ENCODE data around the gene DTNBP1.

DTNBP1 gene

DNA sequence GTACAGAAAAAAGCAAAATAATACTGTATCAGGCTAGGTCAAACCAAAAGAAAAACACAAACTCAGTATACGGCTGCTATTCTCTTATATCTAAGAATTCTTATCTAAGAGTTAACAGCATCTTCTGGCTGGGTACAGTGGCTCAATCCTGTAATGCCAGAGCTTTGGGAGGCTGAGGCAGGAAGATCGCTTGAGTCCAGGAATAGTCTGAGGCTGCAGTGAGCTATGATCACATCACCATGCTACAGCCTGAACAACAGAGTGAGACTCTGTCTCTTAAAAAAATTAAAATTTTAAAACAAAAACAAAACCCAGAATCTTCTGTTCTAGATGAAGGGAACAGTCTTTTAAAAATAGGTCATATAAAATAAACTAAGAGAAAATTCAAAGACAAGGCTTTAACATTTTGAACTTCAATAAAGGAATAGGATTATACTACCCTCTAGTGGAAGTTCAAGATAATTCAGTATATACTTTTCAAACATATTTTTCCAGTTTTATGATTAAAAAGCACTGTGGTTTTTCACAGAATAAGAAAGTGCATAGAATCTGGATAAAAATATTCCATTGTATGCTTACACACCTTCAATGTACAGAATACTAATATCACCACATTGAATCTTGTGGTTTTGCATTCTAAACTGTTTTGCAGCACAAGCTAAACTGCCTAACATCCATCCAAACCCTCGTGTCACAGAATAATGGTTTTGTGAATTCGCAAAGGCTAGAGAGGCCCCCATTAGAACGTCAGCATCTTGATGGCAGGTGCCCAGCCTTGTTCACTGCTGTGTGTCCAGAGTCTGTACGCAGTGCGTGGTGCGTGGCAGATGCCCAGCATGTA is 39.3 kb downstream of the DTNBP1 start:
- no peak for DNase-seq (ENCODE audit: low read depth)

DNA sequence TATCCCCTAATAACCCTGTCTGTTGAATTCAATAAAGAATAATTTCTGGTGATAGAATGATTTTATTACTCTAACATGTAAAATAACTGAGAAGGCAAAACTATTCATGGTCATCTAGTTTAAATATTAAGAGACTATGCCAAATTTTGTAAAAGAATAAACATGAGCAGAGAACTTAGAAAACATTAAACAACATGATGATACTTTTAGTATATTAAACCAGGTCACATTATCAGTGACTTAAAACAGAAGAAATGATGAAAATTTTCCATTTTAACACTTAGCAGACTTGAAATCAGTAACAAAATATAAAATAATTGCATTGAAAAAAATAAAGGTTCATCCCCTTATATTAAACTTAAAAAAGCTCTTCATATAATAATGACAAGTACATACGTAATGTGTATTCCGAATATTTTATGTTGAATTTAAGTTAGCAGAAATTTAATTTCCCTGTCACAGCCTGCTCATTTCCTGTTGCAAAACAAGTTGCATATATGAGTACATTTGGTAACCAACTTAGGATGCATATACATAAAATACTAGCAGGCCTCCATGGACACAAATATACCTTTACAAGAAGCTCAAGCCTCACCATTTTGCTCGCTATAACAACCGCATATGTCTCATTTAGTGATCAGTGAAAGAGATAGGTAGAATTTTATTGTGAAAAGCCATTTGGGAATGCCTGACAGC is 40.6 kb downstream of the DTNBP1 start:
- DNase-seq (ENCODE audit: low read depth): no peak

DNA sequence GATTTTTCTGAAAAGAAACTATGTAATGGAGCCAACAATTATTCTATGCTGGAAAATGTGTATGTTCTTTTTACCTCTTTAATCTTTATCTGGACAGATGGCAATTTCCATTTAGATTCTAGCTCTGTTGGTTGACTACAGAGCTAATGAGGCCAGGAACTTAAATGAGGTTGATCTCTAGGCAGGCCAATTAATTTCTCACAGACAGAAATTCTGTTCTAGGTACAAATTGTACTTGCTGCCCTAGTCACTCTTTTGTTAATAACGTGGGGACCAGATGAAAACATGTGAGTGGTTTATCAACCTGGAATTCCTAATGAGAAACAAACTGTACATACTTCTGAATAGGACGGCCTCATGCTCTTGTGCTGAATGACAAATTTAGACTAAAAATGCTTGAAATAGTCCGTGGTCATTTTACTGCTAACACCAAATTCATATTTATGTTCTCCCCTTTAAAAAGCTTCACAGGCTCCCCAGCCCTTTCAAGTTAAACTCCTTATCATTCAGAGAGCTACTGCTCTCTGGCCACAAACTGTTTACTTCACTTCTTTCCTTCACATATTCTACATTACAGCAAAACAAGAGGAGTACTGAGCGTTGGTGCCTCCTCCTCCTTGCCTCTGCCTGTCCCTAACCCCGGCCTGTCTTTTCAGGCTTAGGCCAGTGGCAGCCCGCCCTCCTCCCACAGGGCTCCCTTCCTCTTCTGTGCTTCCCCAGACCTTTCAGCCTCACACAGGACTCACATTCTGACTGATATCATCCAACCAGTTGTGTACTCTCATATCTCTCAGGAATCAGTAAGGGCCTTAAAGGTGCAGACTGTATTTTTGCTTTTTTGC is 41.4 kb downstream of the DTNBP1 start:
- peak; percentile 14 for DNase-seq (ENCODE audit: low read depth)

DNA sequence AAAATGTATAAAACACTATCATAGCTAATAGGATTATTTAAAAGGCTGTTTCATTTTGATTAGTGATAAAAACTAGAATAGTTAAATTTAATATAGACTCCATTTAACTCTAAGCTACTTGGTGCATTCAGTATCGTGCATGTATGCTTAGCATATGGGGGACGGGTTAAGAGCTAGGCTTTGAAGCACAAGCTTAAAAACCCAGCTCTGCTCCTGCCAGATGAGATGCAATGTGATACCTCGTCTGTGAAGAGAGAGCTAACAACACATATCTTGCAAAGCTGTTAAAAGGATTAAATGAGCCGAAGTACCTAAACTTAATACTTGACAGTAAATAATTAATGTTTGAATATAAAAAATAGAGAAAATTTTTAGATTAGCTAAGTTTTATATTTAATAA is 42.2 kb downstream of the DTNBP1 start:
- no peak for DNase-seq (ENCODE audit: low read depth)

DNA sequence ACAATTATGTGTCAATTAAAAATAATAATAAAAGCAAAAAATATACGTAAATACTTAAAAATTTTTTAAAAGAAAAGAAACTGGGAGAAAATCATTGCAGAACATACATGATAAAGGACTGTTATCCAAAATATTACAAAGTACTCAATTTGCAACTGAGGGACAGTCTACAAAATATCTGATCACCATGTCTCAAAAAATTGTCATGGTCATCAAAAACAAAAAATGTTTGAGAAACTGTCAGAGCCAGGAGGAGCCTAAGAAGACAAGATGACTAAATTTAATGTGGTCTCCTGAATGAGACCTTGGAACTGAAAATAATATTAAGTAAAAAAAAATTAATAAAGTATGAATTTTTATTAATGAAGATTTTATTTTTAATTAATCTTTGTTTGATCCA is 43.5 kb downstream of the DTNBP1 start:
- no peak for DNase-seq (ENCODE audit: low read depth)

DNA sequence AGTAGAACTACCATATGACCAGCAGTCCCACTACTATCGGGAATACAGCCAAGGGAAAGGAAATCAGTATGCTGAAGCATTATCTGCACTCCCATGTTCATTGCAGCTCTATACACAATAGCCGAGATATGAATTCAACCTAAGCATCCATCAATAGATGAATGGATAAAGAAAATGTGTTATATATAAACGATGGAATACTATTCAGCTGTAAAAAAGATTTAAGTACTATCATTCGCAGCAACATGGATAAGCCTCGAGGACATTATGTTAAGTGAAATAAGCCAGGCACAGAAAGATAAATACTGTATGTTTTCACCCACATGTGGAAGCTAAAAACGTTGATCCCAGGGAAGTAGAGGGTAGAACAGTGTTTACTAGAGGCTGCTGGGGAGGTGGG is 44.1 kb downstream of the DTNBP1 start:
- DNase-seq (ENCODE audit: low read depth): no peak

DNA sequence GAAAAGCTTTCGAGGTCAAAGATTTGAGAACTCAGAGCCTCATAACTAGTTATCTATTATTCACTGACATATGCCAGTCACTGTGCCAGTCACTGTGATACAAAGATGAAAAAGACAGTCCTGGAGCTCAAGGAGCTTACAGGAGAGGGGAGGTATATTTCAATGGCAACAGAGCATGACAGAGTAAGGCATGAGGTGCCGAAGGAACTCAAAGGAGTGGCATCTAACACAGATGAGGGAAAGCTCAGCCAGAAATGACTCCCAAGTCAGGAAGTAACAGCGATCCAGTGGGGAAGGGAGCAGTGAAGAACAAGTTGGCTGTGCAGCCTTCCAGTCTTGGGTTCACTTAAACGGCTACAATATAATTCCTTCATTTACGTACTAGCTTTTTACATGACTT is 46.6 kb downstream of the DTNBP1 start:
- DNase-seq (ENCODE audit: low read depth): no peak

DNA sequence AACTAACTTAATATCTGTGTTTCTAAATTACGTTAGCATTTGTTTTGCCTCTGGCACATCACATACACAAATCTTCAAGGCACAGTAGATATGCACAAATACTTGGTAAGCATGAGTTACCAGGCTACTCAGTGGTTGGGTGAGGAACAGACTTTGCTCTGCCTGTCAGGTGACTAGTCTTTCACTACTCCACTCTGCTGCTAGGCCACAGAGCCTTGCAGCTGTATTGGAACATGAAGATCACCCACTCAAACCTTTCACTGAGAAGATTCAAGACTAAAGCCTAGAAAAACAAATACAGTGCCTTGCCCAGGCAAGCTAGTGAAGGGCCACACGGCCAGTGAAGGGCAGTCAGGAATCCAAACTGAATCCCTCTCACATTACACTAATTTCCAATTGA is 47.0 kb downstream of the DTNBP1 start:
- no peak for DNase-seq (ENCODE audit: low read depth)

DNA sequence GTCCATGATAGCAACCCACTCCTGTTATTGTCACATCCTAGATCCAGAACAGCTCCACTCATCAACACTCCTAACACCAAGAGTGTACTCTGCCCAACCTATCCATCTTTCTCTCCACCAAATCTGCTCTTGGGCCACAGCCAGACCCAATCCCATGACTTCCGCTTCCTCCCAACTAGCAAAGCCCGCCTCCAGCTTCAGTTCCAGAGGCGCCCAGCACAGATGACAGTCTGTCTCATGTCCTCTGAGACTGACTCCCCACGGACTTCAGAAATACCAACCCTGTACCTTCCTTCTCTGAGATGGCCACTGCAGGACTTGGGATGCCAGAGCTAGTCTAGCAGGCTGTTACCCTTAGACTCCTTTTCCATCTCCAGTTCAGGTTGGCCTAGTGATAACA is 48.6 kb downstream of the DTNBP1 start:
- DNase-seq (ENCODE audit: low read depth): no peak

DNA sequence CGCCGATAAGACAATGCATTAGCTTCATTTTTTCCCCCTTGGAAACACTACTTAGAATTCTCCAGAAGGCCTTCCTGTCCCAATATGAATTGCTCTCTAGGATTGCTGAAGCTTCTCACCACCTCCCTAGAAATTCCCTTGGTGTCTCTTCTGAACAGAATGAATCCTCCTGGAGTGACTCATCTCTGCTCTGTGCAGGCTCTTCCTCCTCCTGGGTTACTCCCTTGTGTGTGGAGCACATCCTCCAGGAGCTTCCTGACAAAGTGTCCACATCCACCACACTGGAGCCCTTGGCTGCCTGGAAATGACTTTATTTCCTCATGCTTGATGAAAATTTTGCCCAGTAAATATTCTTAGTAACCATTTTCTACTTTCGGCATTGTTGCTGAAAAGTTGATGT is 54.4 kb downstream of the DTNBP1 start:
- no peak for DNase-seq (ENCODE audit: low read depth)

DNA sequence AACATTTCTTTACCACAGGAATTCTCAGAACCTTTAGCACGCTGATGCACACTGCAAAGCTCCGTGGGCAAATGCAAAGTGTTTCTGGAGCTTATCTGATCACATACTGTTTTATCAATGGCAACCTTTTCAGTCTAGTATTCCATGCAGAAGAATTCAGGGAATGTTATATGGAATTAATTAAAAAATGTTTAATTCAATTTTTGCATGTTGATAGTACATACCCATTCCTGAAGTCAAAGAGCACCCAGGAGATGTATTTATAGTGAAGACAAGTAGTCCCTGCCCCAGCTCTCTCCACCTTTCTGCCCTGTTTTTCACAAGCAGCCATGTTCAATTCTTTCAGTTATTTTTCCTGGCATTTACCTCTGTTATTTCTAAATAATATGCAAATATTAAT is 55.2 kb downstream of the DTNBP1 start:
- no peak for DNase-seq (ENCODE audit: low read depth)

DNA sequence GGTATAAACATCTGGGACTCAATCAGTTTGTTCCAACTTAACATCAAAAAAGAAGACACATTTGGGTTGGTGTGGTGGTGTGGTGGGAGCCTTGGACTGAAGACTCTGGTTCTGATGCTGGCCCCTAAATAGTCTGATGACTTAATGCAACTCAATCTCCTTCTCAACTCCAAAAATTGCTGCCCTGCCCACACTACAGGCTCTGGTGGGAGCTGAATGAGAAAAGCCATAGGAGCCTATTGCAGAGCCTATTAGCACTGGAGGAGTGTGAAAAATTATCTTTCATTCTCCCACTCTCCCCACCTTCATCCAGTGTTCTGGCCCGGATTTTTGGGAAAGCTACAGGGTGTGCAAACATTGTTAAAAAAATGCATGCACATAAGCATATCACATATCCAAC is 56.5 kb downstream of the DTNBP1 start:
- DNase-seq (ENCODE audit: low read depth): no peak

DNA sequence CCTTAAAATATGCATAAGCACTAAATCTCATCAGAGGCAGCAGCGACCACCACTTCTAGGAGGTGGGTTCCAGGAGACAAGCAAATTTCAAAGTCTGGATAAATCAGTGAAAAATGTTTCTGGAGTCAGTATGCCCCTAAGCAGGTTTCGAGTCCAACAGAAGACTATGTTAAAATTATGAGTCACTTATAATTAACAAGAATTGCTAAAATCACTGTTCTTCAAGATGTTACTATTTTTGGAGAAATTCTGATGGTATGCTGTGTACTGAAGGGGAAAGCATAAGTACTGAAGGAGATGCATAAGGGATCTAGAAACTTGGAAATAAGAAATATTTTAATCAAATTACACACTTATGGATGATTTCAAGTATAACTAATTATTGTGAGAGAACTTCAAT is 58.0 kb downstream of the DTNBP1 start:
- DNase-seq (ENCODE audit: low read depth): no peak

DNA sequence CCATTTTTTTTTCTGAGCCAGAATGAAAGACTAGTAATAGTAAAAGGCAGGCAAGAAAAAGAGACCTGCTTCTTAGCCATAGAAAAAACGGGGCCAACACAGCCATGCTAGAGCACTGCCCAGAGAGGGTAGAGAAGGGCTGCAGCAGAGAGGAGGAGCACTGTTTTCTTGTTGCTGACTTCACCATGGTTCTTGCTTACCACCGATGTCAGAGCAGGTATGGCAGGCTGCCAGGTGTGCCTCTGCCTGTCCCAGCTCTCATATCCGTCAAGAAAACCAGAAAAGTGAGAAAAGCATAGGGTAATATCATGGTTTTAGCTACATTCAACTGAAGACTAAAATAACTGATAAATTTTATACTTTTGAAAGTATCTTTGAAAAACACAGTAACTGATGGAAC is 60.7 kb downstream of the DTNBP1 start:
- DNase-seq (ENCODE audit: low read depth): no peak

DNA sequence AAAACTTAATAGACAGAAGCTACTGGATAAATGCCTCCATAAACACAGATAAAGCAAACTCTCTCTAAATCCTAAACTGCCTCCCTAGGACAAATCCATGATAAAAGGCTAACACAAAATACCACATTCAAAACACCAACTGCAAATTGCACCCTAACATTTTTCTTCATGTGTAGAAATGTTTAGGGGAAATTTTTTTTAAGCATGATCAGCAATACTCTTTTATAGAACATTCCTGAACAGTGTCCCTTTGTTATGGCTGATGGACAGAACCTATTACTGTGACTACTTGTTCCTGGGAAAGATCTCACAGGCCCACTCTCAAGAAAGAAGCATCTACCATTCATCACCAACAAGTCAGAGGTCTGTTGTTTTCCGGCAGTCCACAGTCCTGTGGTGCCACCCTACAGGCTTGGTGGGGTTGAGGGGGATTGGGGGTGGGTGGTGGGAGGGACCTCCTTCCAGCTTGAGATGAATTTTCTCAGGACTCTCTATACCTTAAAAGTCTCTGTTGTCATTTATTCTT is 64.5 kb downstream of the DTNBP1 start:
- DNase-seq (ENCODE audit: low read depth): no peak

DNA sequence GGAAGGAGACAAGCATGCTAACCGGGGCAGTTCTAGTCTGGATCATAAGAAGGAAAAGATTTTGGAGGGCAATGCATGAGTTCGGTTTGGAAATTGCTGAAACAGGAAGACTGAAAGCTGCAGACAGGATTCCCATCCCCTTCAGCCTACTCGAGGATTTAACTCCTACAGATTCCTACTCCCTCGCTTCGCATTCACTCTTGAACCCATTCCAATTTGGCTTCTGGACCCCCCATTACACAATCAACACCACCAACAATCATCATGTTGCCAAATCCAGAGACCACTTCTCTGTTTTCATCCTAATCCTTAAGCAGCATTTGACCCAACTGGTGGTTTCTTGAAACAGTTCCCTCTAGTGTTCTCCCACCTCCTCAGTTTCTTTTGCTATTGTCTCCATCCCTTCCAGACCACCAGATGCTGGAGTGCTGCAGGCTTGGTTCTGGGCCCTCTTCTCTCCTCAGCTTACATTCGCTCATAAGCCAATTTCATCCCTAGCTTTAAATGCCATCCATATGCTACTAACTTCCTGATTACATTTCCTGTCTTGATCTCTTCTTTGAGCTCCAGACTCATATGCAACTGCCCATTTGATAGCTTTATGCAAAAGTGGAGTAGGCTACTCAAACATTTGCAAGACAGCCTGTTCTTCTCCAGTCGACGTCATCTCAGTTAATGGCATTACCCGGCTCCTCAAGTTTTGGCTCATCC is 66.5 kb downstream of the DTNBP1 start:
- DNase-seq (ENCODE audit: low read depth): no peak

DNA sequence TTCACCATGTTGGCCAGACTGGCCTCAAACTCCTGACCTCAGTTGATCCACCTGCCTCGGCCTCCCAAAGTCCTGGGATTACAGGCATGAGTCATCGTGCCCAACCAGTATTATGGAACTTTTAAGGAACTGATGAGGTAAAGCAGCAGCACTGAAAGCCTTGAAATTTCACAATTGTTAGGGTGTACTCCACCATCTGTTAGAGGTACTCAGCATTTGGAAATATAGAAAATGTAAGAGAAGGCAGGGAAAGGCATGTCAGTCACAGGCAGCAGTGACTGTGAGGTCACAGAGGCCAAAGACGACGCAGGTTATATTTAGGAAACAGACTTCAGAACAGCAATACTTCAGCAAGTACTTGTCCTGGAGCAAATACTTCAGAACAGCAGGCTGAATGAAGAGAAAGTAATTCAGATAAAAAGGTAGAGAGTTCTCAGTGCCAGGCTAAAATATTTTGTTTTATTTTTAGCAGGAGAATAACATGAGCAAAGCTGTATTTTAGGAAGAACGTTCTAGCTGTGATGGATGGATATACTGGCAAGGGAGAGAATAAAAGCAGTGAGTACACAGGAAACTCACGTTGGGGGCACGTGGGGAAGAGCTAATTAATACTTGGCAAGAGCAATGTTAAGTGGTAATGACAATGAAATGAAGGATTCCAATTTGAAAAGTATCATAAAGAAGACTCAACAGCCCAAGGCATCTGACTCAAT is 67.2 kb downstream of the DTNBP1 start:
- no peak for DNase-seq (ENCODE audit: low read depth)

DNA sequence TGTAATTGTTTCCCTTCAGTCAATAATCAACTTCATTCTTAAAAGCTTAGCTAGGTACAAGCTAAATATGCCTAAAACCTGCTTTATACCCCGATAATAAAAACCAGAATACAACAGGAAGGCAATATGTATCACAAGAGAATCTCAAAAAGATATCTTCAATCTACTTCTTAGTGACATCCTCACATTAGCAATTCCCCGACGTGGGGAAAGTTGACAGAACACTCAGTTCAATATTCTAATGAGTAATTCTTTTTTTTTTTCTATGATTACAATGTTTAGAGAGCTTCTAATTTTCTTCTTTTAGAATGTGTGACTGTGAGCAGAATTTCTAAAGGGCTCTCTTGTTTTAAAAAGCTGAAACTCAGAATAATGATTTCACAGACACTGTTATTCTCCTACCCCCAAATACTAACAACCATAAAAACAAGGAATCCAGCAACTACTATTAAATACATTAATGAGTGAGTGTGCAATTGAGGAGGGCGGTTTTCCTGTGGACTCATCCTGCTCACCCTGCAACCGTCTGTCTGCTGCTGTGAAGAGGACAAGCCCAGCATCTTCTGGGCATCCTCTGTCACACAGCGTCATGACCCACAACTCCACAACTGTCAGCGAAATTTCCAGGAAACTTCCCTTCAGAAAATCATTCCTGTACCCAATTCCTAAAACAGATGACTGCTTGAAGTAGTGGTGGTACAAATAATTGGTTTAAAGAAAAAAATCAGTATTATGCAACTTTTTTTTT is 68.1 kb downstream of the DTNBP1 start:
- no peak for DNase-seq (ENCODE audit: low read depth)

DNA sequence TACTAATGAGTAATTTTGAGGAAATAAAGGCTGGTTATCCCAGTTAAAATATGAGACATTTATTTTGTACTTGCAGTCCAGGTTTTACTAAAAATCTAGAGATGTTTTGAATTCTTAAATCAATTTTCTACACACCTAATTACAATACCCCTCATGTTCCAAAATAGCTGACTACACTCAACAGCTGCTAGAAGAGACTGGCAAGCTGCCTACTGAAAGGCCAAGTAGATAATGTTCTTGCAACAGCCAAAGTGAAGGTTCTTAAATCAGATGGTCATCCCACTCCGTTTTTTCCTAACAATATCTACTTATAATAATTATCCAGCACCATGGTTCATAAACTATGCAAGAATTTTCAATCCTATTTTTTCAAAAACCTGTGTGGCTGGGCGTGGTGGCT is 69.0 kb downstream of the DTNBP1 start:
- no peak for DNase-seq (ENCODE audit: low read depth)

DNA sequence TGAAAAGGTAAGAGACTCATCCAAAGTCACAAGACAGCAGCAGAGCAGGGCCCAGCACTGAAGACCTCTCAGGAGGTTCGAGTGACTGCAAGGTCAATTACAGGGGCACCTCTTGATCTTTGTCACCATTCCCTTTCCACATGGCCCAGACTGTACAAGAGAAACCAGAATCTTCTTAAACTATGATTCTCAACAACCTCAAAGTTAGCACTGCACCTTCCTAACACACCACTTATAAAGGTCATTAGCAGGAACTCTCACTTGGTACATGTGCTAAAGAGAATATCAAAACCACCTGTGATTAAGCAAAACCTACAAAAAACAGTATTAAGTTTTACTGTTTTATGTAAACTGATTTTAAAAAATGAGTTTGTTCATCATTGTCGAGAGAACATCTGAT is 70.2 kb downstream of the DTNBP1 start:
- no peak for DNase-seq (ENCODE audit: low read depth)

Measured in CMK (cell line).